Measurements from ENCODE around the gene BORA.

Gene BORA

GRCh38 chr13:72798817-72799216 is 71.1 kb downstream of the BORA start:
- TF ChIP-seq EZH2phosphoT487 (IDR thresholded peaks at IDR 0.05; ENCODE audit: borderline replicate concordance) (no peak), CTCF (conservative IDR thresholded peaks at IDR 0.05; ENCODE audit: low read length) (no peak)
- Histone ChIP-seq H3K27me3 (ENCODE audit: insufficient read depth, low read length, poor library complexity, severe bottlenecking) (no peaks in the 10 kb centered on the region), H3K9me2 (replicated peaks; ENCODE audit: low read depth, low read length) (no peaks in the 10 kb centered on the region), H3F3A (ENCODE audit: low read depth) (no peaks in the 10 kb centered on the region), H3K79me2 (ENCODE audit: insufficient read depth, low read length) (no peaks in the 10 kb centered on the region), H4K20me1 (ENCODE audit: insufficient read depth, low read length, poor library complexity, severe bottlenecking) (no peaks in the 10 kb centered on the region), H3K4me1 (ENCODE audit: insufficient read depth, low read length, poor library complexity, severe bottlenecking) (no peaks in the 10 kb centered on the region), H3K9ac (ENCODE audit: low read depth, low read length, poor library complexity, severe bottlenecking) (no peak overlapping the region), H2AFZ (ENCODE audit: low read length) (no peak overlapping the region), H3K4me2 (ENCODE audit: low read depth, low read length, poor library complexity, severe bottlenecking) (no peak overlapping the region), H3K9me3 (ENCODE audit: insufficient read depth, low read depth, low read length) (no peaks in the 10 kb centered on the region), H3K36me3 (ENCODE audit: insufficient read depth, low read length) (peaks cover 66% of the 10 kb centered on the region), H3K4me3 (ENCODE audit: low read length, poor library complexity, severe bottlenecking) (no peak overlapping the region)

GRCh38 chr13:72804301-72804700 is 76.6 kb downstream of the BORA start:
- Histone ChIP-seq H3K9me3 (ENCODE audit: insufficient read depth, low read depth, low read length) (no peaks in the 10 kb centered on the region), H3K4me2 (ENCODE audit: low read depth, low read length, poor library complexity, severe bottlenecking) (no peak overlapping the region), H3K4me1 (ENCODE audit: insufficient read depth, low read length, poor library complexity, severe bottlenecking) (no peaks in the 10 kb centered on the region), H3K9ac (ENCODE audit: low read depth, low read length, poor library complexity, severe bottlenecking) (no peak overlapping the region), H3K27me3 (ENCODE audit: insufficient read depth, low read length, poor library complexity, severe bottlenecking) (no peaks in the 10 kb centered on the region), H4K20me1 (ENCODE audit: insufficient read depth, low read length, poor library complexity, severe bottlenecking) (peaks cover 3% of the 10 kb centered on the region), H3K9me2 (replicated peaks; ENCODE audit: low read depth, low read length) (no peaks in the 10 kb centered on the region), H3K4me3 (ENCODE audit: low read length, poor library complexity, severe bottlenecking) (no peak overlapping the region), H3F3A (ENCODE audit: low read depth) (no peaks in the 10 kb centered on the region; the same call in 1 of the 2 replicates), H2AFZ (ENCODE audit: low read length) (no peak overlapping the region), H3K36me3 (ENCODE audit: insufficient read depth, low read length) (peaks cover 34% of the 10 kb centered on the region; the same call in 1 of the 2 replicates), H3K79me2 (ENCODE audit: insufficient read depth, low read length) (no peaks in the 10 kb centered on the region)
- no peak for TF ChIP-seq CTCF (conservative IDR thresholded peaks at IDR 0.05; ENCODE audit: low read length)
- TF ChIP-seq EZH2phosphoT487 (IDR thresholded peaks at IDR 0.05; ENCODE audit: borderline replicate concordance), result no peak
